NT2/D1 (cell line): ENCODE measurements around the gene GMPR2.

Experiments used
- DNase-seq: peaks from one replicate; pipeline ENCODE4 v3.0.0-alpha.2; 2011; ENCODE audit warnings: low read depth, low spot score
- H3K27me3 ChIP-seq: 2 replicates; pipeline ENCODE4 v1.6.0; 2011; ENCODE audit warnings: mild to moderate bottlenecking; ENCODE audit not compliant: insufficient read length, insufficient read depth
- H3K36me3 ChIP-seq: 2 replicates; pipeline ENCODE4 v1.6.1; 2011; ENCODE audit warnings: mild to moderate bottlenecking, low read length, mixed read lengths; ENCODE audit not compliant: insufficient read depth, insufficient read length
- H3K4me1 ChIP-seq: 2 replicates; pipeline ENCODE4 v1.5.1; 2011; ENCODE audit not compliant: insufficient read depth, insufficient read length
- H3K4me3 ChIP-seq: 2 replicates; pipeline ENCODE4 v1.5.1; 2011; ENCODE audit warnings: low read depth; ENCODE audit not compliant: insufficient read length
- H3K9ac ChIP-seq: 2 replicates; pipeline ENCODE4 v1.6.0; 2011; ENCODE audit warnings: low read depth; ENCODE audit not compliant: insufficient read length
- H3K9me3 ChIP-seq: 2 replicates; pipeline ENCODE4 v1.5.1; 2011; ENCODE audit warnings: mild to moderate bottlenecking, low read length; ENCODE audit not compliant: insufficient read depth
- SUZ12 ChIP-seq: IDR thresholded peaks from 2 replicates; pipeline ENCODE4 v1.6.1; 2011; ENCODE audit not compliant: insufficient read length, insufficient read depth; ENCODE audit errors: extremely low read depth
- YY1 ChIP-seq: IDR thresholded peaks from 2 replicates; pipeline ENCODE4 v1.6.1; 2011; ENCODE audit not compliant: insufficient read length, insufficient read depth
- ZNF274 ChIP-seq: IDR thresholded peaks from 2 replicates; pipeline ENCODE4 v1.6.1; 2011; ENCODE audit warnings: mild to moderate bottlenecking, low read depth, low read length

The GMPR2 gene

GRCh38 chr14:24188251-24189058 is 44.3 kb upstream of the GMPR2 start, which contains the start of gene IPO4:
Gene IPO4, minus strand, starts transcription at chr14:24188816. Its CDS starts 29 bp downstream, at chr14:24188787.
- Histone ChIP-seq H3K9ac (peak within 1 kb of the TSS; percentile 91), H3K4me3 (peak within 1 kb of the TSS; percentile 86), H3K9me3 (no peaks in the 10 kb centered on the region), H3K4me1 (peaks cover 2% of the 10 kb centered on the region), H3K27me3 (no peaks in the 10 kb centered on the region), H3K36me3 (peaks cover 74% of the 10 kb centered on the region)
- TF ChIP-seq YY1 (peak; percentile 39), SUZ12 (no peak)
- DNase-seq, result peak; percentile 92

- Histone ChIP-seq H3K4me3 (peak overlapping the region; percentile 86), H3K4me1 (peaks cover 2% of the 10 kb centered on the region), H3K9me3 (no peaks in the 10 kb centered on the region), H3K9ac (peak overlapping the region; percentile 44), H3K27me3 (no peaks in the 10 kb centered on the region), H3K36me3 (peaks cover 71% of the 10 kb centered on the region)
- DNase-seq, result no peak
- TF ChIP-seq ZNF274 (no peak), YY1 (no peak), SUZ12 (no peak)
Measured at GRCh38 chr14:24189059-24189375, 43.7 kb upstream of the GMPR2 start.

- Histone ChIP-seq H3K4me1 (peaks cover 2% of the 10 kb centered on the region), H3K36me3 (peaks cover 71% of the 10 kb centered on the region), H3K27me3 (no peaks in the 10 kb centered on the region), H3K4me3 (no peak overlapping the region), H3K9me3 (no peaks in the 10 kb centered on the region), H3K9ac (peak overlapping the region; percentile 44)
- no peak for DNase-seq
- TF ChIP-seq SUZ12 (no peak), YY1 (no peak), ZNF274 (no peak)
Measured at GRCh38 chr14:24189460-24189859, 43.3 kb upstream of the GMPR2 start.

GRCh38 chr14:24190416-24190815 is 42.3 kb upstream of the GMPR2 start:
- Histone ChIP-seq H3K27me3 (no peaks in the 10 kb centered on the region), H3K9ac (no peak overlapping the region), H3K36me3 (peaks cover 62% of the 10 kb centered on the region), H3K4me3 (no peak overlapping the region), H3K9me3 (no peaks in the 10 kb centered on the region), H3K4me1 (peaks cover 2% of the 10 kb centered on the region)
- DNase-seq, result no peak
- TF ChIP-seq ZNF274, result no peak

GRCh38 chr14:24192933-24193332 is 39.8 kb upstream of the GMPR2 start:
- TF ChIP-seq SUZ12 (no peak), ZNF274 (no peak)

GRCh38 chr14:24194186-24194872 is 38.4 kb upstream of the GMPR2 start:
- H3K9ac ChIP-seq, result peak overlapping the region; percentile 75

More at GRCh38 chr14:24192933-24193332, 39.8 kb upstream of the GMPR2 start:
- Histone ChIP-seq H3K27me3 (no peaks in the 10 kb centered on the region), H3K9ac (no peak overlapping the region), H3K36me3 (peaks cover 37% of the 10 kb centered on the region), H3K4me3 (no peak overlapping the region), H3K9me3 (no peaks in the 10 kb centered on the region), H3K4me1 (peaks cover 2% of the 10 kb centered on the region)
- no peak for DNase-seq

GRCh38 chr14:24194873-24195185 is 37.9 kb upstream of the GMPR2 start:
- TF ChIP-seq YY1, result no peak
- no peak for TF ChIP-seq SUZ12
- TF ChIP-seq ZNF274, result no peak

More at GRCh38 chr14:24194186-24194872, 38.4 kb upstream of the GMPR2 start:
- peaks cover 43% of the 10 kb centered on the region for H3K36me3 ChIP-seq
- peaks cover 2% of the 10 kb centered on the region for H3K4me1 ChIP-seq
- peak overlapping the region; percentile 72 for H3K4me3 ChIP-seq
- H3K9me3 ChIP-seq, result peaks cover 7% of the 10 kb centered on the region; the same call in 1 of the 2 replicates
- no peak for TF ChIP-seq YY1
- no peak for TF ChIP-seq ZNF274
- TF ChIP-seq SUZ12, result no peak
- DNase-seq, result no peak
- H3K27me3 ChIP-seq, result no peaks in the 10 kb centered on the region

More at GRCh38 chr14:24194873-24195185, 37.9 kb upstream of the GMPR2 start:
- H3K4me1 ChIP-seq, result no peaks in the 10 kb centered on the region
- H3K27me3 ChIP-seq, result no peaks in the 10 kb centered on the region
- H3K9me3 ChIP-seq, result peaks cover 8% of the 10 kb centered on the region; the same call in 1 of the 2 replicates
- H3K36me3 ChIP-seq, result peaks cover 41% of the 10 kb centered on the region
- H3K4me3 ChIP-seq, result peak overlapping the region; percentile 72
- DNase-seq, result no peak
- H3K9ac ChIP-seq, result peak overlapping the region; percentile 75
